GM21717 (cell line): ENCODE measurements around the gene ADRA2A.

ENCODE experiments used
- ATAC-seq: cut with Tn5 transposase; IDR thresholded peaks from one replicate; pipeline ENCODE4 v1.9.1; 2021; ENCODE audit warnings: mild to moderate bottlenecking, moderate library complexity; ENCODE audit not compliant: unreplicated experiment

The ADRA2A gene

GRCh38 chr10:111109501-111110242, 32.8 kb downstream of the ADRA2A start:
- ATAC-seq = no peak

GRCh38 chr10:111110771-111111170, 33.9 kb downstream of the ADRA2A start:
- ATAC-seq = no peak

GRCh38 chr10:111112333-111112732, 35.5 kb downstream of the ADRA2A start:
- no peak for ATAC-seq

GRCh38 chr10:111113238-111113960, 36.6 kb downstream of the ADRA2A start:
- ATAC-seq = no peak

GRCh38 chr10:111113961-111114757, 37.3 kb downstream of the ADRA2A start:
- no peak for ATAC-seq

GRCh38 chr10:111114758-111115500, 38.1 kb downstream of the ADRA2A start:
- ATAC-seq = no peak

- ATAC-seq = no peak
Observed at GRCh38 chr10:111116211-111116610, 39.4 kb downstream of the ADRA2A start.

GRCh38 chr10:111116762-111117445, 40.1 kb downstream of the ADRA2A start:
- ATAC-seq = no peak

GRCh38 chr10:111117528-111118277, 40.9 kb downstream of the ADRA2A start:
- no peak for ATAC-seq

GRCh38 chr10:111118758-111119157, 41.9 kb downstream of the ADRA2A start:
- no peak for ATAC-seq

- no peak for ATAC-seq
Observed at GRCh38 chr10:111119637-111120036, 42.8 kb downstream of the ADRA2A start.

GRCh38 chr10:111122127-111122526, 45.3 kb downstream of the ADRA2A start:
- ATAC-seq = no peak

GRCh38 chr10:111123883-111124282, 47.1 kb downstream of the ADRA2A start:
- ATAC-seq = no peak

GRCh38 chr10:111125102-111125501, 48.3 kb downstream of the ADRA2A start:
- no peak for ATAC-seq

GRCh38 chr10:111126077-111126476, 49.2 kb downstream of the ADRA2A start:
- ATAC-seq = no peak

GRCh38 chr10:111127081-111127848, 50.4 kb downstream of the ADRA2A start:
- no peak for ATAC-seq

GRCh38 chr10:111128331-111129180, 51.7 kb downstream of the ADRA2A start:
- ATAC-seq = no peak

- no peak for ATAC-seq
Observed at GRCh38 chr10:111129363-111129762, 52.5 kb downstream of the ADRA2A start.
